Pons (tissue), 1 donor: ENCODE measurements around the gene GRID1.

ENCODE experiments used
- DNase-seq: peaks from one replicate; pipeline ENCODE4 v3.0.0-alpha.2; 2016; ENCODE audit warnings: low spot score

GRID1 gene

DNA sequence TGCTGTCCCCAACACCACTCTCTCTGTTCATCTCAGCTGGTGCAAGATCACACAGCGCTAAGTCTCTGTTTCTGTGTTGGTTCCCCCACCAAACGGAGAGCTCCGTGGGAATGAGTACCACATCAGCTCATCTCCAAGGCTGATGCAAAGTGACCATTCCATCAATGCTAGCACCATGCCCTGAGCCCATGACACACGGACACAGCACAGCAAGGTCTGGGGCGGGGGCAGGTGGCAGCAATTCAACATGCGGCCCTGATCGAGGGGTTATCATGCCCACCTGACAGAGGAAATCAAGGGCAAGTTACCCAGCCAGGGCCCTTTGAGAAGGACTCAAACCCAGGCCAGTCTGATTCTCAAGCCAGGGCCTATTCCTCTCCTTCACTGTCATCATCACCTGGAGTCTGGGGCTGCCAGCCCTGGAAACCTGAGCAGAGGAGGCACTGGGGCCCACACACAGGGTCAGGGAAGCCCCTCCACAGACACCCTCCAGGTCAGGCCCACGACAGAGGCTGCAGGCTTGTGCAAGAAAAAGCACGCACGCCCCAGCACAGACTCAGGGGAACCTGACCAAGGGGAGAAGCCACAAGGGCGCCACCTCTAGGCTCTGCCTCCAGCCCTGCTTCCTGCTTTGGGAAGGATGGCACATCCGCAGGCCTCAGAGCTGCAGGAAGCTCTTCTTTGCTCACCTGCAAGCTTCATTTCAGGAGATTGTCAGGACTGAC, 74.8 kb downstream of the GRID1 start:
- no peak for DNase-seq

DNA sequence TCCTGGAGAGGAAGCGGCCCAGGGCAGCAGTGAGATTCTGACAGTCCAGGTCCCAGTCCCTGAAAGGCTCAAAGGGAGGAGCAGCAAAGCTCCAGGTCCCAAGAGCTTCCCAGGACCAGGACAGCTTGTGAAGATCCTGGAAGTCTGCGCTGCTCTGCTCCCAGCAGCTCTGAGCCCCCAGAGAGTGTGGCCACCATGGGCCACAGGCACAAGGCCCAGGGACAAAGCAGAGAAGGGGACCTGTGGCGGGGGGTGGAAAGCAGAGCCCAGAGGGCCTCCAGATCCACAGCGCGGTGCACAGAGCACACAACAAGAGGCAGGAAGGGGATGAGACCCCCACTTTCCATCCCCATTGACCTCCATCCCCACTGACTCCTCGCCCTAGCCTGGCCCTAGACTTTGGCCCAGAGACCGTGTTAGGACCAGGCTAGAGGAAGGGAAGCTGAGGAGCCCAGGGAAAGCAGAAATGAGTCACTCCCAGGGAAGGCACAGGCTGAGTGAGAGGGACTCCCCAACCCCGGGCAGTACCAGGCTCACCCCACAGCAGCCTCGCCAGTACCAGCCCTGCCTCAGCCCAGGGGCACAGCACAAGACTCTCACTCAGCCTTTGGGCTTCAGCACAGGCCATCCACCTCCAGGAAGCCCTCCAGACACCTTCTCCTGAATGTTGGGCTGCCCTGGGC, 75.5 kb downstream of the GRID1 start:
- no peak for DNase-seq

DNA sequence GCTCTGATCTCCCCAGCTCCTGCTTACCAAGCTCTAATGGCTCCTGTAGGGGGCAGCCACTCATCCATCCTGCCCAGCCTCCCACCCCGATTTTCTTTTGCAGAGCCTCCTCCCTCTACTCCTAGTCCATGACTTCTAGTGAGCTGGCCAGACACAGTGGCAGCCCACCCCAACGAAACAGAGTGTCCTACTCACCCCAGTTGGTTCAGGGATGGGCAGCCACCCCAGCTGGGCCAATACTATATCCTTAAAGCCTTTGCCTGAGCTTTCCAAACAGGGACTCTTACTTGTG, 77.1 kb downstream of the GRID1 start:
- DNase-seq, result no peak

DNA sequence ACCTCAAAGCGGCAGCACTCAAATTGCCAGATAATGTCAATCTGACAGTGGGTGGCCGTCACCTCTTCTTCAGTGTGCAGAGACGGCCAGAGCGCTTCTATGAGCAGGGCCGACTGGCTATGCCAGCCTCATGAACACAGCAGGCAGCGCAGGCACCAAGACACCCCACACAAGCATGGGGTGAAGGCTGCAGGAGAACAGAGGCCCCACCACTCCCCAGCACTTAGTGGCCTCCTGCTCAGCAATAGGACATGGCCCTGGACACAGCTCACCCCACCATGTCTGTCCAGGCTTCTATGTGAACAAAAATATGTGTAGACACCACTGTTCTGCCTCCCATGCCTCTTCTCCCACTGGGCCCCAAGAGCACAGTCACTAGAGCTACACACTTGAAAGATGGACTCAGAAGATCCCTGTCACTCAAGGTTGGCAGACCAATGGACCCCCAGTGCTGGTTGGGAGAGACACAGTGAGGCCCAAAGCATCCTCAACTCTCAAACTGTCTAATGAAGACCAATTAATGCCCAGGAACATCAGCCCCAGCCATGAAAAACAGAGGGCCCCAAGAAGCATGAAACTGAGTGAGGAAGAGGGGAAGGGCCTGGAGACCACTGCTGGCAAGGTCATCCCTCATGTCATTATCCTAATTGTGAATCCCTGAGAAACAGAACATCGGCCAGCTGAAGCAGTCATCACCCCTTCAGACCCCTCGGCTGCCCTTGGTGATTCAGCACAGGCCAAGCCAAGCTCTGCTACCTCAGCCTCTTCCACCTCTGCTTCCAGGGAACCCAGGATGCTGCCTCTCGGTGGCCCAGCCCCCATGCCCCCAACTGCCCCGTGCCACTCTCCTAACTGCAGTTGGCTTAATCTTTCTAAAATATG, 77.7 kb downstream of the GRID1 start:
- DNase-seq, result no peak

DNA sequence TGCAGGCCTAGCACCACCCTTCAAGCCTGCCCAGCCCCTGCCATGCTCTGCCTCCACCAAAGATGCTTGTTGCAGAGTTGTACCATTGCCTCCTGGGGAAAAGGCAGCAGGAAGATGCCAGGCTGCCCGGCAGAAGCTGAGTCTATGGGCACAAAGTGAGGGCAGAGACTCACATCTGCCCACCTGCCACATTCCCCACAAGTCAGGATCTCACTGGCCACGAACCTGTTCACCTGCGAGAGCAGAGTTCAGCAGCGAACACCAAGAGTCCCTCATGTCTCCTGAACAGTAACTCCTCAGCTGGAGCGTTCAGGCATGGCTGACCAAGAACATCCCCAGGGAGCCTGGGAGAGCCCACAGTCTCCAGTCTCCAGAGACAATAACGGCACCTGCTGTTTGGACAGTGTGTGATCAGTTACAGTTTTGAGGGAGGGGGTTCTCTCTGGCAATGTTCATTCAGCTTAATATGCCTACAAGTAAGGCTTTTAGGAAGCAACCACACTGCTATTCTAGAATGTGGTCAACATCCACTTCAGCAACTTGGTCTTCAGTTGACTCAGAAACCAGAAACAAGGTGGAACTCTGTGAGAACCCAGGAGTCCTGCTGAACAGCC, 78.5 kb downstream of the GRID1 start:
- no peak for DNase-seq

DNA sequence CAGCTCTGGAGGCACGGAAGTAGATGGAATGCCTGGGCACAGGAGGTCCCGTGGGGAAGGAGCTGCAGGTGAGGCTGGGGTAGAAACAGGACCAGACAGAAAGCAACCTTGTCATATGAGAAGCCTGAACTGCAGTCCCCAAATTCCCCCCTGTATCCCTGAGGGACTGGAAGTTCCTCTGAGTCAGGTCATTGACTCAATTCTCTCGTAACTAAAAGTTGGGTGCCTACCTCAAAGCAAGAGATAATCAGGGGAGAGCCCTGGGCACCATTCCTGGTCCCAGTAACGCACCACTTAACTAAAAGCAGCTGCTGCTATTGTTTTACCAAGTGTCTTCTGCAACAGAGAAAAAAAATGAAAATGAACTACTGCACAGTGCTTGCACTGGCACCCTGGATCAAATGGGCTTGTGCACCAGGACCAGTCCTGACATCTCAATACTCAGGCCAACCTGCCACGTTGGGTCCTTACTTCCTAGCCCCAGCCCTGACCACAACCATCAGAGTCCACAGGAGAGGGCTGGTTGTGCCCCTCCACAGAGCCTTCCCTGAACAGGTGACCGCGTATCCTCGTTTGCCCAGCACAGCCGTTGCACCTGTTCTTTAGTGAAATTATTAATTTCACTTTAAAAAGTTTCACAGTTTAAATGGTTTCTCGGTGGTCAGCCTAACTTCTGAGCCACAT, 79.3 kb downstream of the GRID1 start:
- no peak for DNase-seq

GRCh38 chr10:86286236-86287109, 80.1 kb downstream of the GRID1 start:
- no peak for DNase-seq

DNA sequence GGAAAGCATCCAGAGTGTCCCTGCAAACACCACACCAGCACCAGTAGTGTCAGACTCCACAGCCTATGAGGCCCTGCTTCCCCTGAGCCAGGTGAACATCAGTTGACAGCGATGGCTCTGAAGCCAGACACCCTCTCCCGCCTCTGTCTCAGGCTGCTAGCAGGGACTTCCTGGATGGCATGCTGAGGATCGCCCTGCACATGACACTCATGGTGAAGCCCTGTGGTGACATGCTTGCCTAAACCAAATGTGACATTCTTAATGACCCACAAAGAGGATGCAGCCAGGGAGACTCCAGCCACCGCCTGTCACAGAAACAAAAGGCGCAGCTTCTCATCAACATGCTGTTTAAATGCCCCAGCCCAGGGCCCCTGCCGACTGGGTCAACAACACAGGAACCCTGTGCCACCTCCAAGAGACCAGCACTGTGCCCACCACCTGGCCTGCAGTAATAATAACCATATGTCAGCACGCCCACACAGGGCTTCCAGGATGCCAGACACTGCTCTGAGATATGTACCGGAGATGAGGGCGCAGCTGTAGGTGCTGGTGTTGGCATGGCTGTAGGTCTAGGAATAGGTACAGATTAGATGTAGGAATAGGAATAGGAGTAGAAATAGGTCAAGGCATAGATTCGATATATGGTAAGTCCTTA, 81.3 kb downstream of the GRID1 start:
- DNase-seq, result peak; percentile 70

DNA sequence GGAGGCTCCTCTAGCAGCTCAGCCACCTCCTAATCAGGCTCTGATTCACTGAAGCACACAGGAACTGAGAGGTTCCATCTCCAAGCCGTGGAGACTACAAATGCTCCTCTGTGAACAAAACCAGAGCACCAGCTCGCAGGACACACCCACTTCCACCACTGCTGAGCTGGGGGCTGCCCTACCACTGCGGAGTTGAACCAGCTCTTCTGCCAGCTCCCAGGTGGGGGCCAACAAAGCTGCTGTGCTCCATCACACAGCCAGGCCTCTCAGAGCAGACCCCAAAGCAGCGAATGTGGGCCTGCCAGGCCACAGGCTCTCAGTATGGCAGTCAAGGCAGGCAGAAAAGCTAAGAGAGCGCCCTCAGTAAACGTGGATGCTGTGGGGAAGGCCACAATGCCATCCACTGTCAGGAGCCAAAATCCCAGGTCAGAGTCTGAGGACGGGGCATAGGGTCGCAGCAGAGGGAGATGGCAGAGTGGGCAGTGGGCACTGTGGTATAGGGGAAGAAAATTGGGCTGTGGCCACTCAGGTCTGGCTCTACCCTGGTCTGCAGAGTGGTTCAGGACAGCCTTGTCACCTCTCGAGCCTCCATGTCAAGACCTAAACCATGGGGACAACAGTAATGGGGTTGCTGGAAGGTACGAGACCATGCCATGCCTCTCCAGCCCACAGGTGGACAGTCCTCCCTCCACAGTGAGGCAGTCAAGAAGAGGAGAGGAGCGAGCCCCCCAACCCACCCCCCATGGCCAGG, 82.1 kb downstream of the GRID1 start:
- DNase-seq, result no peak

DNA sequence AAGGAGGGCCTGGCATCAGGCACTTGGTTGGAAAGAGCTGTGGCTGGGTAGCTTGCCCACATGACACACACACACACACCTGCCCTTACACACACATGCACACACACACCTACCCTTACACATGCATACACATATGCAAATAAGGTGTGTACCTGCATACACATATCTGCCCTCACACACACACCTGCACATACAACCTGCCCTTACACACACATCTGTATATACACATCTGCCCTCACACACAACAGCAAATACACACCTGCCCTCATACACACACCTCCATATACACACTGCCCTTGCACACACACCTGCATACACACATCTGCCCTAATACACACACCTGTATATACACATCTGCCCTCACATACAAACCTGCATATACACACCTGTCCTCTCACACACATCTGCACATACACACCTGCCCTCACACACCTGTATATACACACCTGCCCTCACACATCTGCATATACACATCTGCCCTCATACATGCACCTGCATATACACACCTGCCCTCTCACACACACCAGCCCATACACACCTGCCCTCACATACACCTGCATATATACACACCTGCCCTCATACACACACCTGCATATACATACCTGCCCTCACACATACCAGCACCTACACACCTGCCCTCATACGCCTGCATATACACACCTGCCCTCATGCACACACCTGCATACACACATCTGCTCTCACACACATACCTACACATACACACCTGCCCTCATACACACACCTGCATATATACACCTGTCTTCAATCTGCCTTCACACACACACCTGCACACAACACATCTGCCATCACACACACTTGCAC, 82.9 kb downstream of the GRID1 start:
- no peak for DNase-seq

- no peak for DNase-seq
Observed at GRCh38 chr10:86282664-86283465, 83.7 kb downstream of the GRID1 start.

GRCh38 chr10:86281396-86281795, 85.2 kb downstream of the GRID1 start:
- DNase-seq, result no peak

DNA sequence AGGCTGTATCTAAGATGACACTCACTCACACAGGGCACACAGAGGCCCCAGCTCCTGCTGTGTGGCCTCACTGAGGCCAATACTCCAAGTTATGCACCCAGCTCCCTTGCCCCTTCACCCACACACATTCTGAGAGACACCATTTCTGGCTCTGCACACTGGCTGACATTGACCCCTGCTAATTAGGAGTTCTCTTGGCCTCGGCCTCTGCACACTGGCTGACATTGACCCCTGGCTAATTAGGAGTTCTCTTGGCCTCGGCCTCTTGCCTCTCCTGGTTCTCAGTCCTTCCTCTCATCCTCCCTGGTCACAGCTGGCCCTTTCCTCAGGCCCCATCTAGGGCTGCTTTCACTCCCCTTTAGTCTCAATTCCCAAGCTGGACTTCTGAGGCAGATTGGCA, 97.3 kb downstream of the GRID1 start:
- no peak for DNase-seq

DNA sequence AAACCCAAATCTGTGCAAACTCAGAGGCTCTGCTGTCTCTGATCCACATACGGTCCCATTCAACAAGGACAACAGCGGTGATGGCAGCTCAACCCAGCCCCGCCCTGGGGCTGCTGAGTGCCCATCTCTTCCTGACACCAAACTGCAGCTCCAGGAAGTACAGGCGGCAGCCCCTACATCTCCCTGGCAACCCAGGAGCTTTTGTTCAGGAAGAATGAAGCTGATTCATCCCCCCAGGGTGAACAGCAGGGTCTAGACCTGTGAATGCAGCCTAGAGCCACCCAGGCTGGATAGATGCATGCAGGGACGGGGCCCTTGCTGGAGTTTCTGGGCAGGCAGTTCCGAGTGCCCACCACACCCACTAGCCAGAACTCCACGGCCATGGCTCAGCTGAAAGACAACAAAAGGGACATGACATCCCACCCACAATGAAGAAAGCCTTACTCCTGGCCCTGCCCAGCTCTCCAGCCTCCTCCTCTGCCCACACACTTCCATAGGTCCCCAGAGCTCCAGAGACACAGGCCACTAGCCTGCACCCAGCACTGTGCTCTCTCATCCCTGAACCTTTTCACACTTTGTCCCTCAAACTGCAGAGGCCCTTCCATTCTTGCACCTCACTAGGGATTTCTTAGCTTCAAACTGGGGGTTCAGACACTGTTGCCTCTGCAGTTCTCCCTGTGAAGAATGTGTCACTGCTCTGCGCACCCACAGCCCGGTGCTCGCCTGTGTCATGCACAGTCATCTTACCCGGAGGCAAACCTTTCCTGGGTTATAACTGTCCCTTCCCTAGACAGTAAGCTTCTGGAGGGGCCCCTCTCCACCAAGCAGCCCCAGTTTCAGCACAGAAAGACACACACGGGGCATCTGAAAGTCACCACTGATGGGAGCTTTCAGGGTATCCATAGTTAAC, 99.1 kb downstream of the GRID1 start:
- DNase-seq, result peak; percentile 87

- no peak for DNase-seq
Observed at GRCh38 chr10:86266446-86267242, 100.0 kb downstream of the GRID1 start.

DNA sequence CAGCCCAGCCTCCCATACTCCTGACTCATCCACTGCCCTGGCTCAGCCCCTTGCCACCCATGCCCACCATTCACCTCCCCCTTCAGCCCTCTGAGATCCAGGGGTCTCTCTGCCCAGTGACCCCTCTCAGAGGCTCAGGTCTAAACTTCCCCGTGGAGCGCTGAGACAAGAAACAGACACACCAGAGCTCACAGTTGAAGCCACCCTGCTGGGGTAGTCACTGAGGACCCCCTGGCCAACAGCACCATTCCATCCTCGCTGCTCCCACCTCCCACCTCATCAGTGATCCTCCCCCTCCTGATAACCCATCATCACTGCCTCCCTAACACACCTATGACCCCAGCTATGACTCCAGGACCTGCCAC, 100.7 kb downstream of the GRID1 start:
- DNase-seq, result no peak
